GM21526 (cell line): ENCODE measurements around the gene CLEC16A.
A peak's percentile ranks its signal among the peaks of the same experiment; 100 is the strongest.
"Not testable (repeated sequence)": the region's sequence is repeated elsewhere in the genome, so short reads cannot be mapped to it uniquely, and the experiment has no call there.

Experiments
- ATAC-seq: cut with Tn5 transposase; IDR thresholded peaks from one replicate; pipeline ENCODE4 v1.9.1; 2021; ENCODE audit warnings: moderate library complexity; ENCODE audit not compliant: unreplicated experiment, low FRiP score

Gene CLEC16A

DNA sequence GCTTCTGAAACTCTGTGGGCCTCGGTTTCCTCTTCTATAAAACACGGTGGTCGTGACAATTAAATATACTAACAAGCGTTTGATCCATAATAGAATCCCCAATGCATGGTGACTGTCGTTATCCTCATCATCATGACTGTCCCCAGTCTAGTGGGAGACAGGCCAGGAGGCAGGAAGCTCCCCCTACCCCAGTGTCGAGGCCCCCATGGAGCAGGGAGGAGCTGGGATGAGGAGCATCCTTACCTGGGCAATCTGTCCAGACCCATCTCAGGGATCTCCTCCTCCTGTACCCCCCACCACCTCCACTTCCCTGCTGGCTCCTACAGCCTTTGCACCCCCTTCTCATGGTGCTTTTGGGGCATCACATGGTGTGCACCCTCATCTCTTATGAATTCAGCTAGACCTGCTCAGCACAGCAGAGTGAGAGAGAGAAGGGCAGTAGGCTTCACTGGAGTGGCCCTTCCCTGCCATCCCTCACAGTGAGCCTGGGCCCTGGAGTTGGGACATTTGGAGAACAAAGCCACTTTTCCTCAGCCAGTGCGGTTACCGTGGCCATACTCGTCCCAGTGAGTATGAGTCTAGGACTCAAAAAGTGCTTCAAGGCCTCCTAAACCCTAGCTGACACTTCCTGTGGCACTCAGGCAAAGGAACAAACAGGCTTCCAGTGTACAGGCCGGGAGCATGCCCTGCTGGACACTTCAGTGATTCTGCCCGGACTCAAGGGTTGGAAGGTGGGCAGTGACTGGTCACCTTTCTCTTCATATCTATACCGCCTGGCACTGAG is 148.6 kb downstream of the CLEC16A start:
- ATAC-seq, result no peak

DNA sequence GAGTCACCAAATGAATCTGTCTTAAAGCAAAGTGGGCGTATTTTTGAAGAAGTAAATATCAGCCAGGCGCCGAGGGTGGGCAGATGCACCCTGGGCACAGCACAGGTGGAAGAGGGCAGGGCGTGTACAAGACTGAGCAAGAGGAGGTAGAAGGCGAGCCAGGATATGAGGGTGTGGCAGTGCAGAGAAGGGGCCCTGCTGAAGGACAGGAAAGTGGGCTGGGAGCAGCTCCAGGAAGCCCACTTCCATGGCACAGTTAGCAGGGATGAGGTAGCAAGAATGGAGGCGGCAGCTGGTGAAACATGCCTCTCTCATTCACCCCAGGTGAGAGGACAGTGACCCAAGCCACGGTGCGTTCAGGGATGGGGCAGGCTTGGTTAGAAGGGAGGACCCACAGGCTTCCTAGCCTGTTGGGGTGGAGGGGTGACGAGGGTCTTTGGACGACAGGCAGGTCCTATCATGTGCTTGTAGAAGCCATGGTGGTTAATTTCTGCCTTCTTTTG is 149.3 kb downstream of the CLEC16A start:
- ATAC-seq, result no peak

DNA sequence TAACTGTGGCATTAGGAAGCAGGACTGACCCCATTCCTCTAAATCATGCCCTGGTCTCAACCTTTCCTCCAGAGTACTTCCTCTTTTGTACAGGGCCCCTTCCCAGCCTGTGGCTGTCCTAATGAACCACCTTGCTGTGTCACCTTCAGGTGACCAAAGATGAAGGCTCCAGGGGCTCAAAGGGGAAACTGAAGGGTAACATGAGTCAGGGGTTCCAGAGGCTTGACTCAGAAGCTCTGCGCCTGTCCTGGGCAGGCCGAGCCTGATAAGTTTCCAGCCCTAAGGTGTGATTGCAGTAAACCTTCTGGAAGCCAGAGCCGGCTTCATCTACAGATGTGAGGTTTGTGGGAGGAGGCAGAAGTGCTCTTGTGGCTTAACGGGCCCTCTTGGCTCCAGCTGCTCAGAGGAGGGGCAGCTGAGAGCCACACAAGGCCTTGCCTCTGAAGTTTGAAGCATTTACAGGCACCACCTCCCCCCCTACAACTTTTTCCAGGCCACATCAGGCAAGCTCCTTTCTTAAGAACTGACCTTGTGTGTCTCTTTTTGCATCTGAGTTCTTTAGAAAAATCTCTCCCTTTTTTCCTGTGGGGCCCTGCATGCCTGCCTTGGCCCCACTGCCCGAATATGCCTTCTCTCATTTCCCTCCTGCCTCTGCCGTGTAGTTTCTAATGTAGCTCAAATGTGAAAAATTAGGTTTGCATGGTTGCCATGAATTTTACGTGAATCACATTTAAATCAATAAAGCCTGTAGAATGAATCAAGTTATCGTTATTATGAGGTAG is 149.9 kb downstream of the CLEC16A start:
- ATAC-seq, result peak; percentile 55

DNA sequence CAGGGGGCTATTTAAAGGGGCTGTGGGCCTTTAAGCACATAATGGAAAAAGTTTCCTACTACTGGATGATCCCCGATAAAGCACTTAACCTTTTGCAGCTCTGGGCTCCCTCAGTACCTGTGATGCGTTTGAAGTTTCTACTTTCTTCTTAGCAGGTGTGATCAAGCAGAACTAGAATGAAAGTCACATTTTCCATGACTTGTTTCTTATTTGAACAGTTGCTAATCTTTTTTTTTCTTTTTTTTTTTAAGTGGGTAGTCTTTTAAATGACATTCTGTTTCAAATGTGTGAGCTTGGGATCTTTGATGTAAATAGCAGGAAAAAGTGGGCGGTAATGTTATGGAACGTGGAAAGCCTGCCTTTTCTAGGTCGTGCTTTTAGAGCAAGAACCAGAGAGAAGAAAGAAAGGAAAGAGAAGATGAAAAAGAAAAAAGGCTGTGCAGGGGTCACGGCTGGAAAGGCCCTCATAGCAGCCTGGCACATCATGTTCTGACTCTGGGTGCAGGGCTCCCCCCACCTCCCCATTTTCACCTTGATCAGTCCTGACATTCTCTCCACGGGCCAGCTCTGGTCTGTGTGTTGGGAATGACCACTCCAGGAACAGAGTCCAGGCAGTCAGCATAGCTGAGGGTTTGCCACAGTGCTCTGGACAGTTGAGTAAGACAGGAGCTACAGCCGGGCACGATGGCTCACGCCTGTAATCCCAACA is 150.6 kb downstream of the CLEC16A start:
- ATAC-seq, result no peak

DNA sequence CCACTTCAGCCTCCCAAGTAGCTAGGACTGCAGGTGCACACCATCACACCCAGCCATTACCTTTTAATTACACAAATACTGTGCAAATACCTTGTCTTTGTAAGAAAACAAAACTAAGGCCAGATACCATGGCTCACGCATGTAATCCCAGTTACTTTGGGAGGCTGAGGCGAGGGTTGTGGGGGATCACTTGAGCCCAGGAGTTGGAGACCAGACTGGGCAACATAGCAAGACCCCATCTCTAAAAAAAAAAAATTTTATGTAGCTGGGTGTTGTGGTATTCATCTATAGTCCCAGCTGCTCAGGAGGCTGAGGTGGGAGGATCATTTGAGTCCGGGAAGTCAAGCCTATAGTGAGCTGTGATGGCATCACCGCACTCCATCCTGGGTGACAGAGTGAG is 151.6 kb downstream of the CLEC16A start:
- no peak for ATAC-seq

DNA sequence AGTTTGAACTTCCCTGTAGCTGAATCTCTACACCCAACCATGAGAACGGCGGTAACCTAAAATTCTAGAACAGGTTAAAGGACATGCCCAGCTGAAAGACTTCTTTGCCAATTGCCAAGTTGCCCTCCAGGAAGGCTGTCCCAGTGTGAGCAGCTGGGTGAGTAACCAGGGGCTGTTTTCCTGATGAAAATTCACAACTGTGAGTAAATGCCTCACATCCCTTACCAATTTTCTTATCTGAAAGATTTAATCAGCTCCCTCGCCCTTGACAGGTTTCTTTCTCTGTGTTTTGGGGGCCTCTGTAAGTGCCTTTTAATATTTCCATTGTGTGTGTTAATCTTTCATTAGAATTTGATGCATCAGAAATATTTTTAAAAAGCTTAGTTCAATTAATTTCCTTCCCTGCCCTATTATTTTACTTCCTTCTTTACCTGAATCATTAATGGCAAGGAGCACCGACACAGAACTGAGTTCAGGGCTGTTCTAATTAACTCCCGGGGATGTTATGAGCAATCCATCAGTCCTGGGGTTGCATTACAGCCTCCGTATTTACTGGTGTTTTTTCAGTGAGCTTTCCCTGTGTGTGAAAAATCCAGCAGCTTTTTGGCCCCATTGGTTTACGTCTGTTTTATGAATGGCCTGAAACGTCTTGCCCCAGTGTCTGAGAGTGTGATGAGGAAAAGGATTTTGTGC is 152.9 kb downstream of the CLEC16A start:
- no peak for ATAC-seq

DNA sequence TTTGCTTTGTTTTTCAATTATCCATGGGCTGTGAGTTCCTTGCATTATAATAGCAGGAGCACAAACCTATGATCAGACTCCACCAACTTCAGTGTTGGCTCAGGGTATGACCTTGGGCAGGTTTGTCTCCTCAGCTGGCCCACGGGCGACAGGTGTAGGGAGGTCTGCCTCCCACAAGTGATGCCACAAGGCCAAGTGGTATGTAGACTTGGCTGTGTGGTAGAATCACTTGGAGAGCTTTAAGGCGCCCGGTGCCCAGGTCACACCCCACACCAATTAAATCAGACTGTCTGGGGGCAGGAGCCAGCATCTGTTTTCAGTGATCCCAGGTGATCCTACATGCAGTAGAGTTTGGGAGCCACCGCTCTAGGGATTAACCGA is 153.4 kb downstream of the CLEC16A start:
- no peak for ATAC-seq

DNA sequence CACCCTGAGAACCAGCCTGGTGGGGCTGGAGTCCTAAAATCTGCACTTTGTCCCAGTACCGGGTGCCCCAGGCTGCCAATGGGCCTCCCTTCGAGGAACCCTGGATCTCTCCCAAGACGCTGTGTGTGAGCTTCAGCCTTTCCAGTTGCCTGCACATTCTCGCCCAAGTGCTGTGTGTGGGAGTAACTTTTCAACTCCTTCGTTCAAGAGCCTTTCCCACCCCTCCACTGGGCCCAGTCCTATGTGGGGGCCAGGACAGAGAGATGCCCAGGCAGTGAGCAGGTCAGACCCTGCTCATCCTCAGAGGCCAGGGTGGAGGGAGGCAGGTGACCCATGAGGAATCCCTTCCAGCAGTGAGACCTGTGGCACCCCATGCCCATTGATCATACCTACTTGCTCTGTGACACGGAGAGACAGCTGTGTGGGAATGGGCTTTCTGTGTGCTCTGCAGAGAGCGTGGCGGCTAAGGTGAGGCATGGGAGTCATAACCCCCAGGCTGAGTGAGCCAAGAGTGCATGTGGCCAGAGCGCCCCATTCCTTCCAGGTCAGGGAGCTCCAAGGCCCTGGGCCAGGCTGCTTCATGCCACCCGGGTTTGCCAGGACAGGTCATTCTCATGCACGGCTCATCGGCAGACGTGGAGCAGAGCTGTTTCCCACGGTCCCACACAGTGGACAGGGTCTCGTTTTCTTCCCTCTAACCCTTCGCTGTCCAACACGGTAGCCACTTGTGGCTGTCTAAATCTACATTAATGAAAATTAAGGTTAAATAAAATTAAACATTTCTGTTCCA is 154.4 kb downstream of the CLEC16A start:
- no peak for ATAC-seq

DNA sequence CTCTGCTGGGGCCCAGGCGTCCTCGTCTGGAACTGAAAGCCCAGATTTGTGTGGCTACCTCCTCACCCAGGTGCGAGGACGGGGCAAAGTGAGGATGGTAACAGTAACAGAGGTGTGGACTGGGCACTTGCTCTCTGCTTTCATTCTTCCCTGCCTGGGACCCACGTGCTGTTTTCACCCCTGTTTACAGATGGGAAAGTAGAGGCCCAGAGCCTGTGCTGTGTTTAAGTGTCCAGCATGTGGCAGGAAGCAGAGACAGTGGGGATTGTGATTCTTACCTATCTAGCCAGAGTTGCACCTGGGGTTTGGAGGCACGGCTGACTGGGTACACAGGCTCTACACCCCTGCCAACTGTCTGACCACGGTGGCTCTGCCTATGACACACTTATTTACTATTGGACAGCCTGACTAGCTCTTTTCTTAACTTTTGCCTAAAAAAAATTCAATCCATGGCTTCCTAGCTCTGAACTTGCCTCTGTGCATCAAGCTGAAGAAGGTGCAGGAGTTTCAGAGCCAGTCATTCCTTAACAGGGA is 155.4 kb downstream of the CLEC16A start:
- ATAC-seq, result no peak

DNA sequence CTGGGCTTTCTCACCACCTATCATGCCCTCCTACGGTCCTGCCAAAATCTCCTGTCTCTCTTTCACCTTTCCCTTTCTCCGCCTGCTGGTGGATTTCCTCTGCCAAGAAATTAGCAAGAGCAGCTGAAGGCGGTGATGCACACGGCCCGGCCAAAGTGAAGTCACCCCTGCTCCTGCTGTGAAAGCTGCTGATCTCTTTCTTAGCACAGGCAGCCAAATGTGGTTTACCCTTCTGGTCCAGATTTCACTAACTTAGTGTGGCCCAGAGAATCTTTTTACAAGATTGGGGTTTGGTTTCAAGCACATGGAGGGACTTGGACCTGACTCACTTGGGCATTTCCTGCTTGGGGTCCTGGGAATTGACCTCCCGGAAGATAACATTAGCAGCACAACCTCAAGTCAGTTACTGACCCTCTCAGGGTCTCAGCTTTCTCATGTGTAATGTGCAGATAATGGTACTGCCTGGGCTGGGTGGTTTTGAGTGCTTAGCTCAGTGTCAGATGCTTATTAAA is 155.9 kb downstream of the CLEC16A start:
- no peak for ATAC-seq

DNA sequence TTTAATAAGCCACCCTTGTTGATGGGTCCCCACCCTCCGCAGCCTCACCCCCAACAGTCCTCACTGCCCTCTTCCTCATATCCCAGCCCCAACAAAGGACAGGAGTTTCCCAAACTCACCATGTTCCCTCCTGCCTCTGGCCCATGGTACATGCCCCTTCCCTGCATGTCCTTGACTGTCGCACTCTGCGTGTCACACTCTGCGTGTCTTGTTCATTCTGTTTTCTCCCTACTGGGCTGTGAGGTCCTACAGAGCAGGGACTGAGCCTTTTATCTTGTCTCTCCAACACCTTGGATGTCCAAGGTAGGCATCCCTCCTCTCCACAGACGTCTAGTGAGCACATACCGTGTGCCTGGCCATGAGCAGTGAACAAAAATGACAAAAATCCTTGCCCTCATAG is 156.9 kb downstream of the CLEC16A start:
- no peak for ATAC-seq

DNA sequence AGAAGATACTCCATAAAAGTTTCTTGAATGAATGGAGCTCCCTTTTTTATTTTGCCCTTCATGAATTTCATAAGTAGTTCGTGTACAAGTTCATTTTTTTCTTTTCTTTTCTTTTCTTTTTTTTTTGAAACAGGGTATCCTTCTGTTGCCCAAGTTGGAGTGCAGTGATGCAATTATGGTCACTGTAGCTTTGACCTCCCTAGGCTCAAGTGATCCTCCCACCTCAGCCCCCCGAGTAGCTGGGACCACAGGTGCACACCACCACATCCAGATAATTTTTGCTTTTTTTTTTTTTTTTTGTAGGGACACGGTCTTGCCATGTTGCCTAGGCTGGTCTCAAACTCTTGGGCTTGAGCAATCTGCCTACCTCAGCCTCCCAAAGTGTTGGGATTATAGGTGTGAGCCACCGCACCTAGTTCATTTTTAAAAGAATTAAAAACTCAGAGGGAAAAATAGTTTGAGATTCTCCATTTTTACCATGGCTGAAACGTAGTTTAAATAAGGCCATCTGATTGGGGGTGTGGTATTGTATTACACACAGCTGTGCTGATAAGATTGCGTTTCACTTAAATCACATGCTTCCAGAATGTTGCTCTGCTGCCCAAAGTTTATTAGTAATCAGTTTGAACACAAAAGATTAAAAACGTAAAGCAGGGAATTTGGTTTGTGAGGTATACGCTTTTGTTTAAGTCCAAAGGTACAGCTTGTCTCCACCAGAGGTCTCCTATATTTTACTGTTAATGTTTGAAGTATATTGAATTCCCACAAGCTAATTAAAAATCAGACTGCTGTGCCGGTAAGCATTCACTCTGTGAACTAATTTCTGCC is 157.5 kb downstream of the CLEC16A start:
- no peak for ATAC-seq

DNA sequence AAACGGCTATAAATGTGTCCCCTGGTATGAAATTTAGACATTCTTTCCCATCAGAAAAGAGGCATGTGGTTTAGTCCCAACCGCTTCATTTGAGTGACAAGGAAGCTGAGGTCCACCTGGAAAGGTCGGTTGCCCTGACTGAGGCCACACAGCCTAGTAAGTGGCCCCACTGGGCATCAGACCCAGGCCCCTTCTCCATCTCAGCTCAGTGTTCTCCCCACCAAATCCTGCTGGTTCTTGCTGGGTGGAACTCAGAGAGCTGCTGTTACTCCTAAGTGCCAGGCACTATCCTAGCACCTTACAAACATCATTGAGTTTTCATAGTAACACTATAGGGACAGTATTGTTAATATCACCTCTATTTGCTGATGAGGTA is 158.1 kb downstream of the CLEC16A start:
- ATAC-seq, result no peak

DNA sequence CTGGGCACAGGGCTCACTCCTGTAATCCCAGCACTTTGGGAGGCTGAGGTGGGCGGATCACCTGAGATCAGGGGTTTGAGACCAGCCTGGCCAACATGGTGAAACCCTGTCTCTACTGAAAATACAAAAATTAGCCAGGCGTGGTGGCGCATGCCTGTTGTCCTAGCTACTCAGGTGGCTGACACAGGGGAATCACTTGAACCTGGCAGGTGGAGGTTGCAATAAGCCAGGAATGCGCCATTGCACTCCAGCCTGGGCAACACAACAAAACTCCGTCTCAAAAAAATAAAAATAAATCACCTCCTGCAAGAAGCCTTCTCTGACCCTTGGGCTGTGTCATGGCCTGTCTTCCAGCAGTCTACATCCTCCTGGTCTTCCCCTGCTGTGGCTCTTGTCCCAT is 158.9 kb downstream of the CLEC16A start:
- not testable (repeated sequence) for ATAC-seq

DNA sequence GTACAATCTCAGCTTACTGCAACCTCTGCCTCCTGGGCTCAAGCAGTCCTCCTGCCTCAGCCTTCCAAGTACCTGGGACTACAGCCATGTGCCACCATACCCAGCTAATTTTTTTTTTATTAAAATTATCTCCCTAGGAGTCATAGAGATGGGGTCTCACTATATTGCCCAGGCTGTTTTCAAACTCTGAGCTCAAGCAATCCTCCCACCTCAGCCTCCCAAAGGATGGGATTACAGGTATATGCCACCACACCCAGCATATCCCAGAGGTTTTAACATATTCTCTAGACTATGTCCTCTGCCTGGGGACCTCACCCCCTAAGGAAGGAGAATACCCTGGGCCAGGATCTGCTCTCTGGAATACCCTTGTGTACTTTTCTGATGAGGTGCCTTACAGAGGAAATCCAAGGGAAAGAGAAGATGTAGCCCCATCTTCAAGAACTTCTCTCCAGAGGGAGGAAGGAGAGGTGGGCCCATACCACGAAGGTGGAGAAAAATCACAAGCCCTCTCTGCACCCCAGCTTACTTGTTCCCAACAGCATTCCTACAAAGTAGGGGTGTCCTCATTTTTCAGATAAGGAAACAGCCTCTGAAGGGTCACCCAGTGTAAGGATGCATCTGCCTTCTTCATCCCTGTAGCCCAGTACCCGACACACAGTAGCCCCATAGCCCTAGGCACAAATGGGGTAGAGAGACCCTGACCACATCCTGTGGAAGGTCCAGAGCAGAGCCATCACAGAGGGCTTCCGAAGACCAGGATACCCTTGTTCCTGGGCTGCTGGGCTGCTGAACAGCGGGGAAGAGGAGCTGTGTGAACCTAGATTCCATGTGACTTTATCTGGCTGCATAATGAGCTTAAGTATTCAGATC is 160.0 kb downstream of the CLEC16A start:
- ATAC-seq, result no peak

DNA sequence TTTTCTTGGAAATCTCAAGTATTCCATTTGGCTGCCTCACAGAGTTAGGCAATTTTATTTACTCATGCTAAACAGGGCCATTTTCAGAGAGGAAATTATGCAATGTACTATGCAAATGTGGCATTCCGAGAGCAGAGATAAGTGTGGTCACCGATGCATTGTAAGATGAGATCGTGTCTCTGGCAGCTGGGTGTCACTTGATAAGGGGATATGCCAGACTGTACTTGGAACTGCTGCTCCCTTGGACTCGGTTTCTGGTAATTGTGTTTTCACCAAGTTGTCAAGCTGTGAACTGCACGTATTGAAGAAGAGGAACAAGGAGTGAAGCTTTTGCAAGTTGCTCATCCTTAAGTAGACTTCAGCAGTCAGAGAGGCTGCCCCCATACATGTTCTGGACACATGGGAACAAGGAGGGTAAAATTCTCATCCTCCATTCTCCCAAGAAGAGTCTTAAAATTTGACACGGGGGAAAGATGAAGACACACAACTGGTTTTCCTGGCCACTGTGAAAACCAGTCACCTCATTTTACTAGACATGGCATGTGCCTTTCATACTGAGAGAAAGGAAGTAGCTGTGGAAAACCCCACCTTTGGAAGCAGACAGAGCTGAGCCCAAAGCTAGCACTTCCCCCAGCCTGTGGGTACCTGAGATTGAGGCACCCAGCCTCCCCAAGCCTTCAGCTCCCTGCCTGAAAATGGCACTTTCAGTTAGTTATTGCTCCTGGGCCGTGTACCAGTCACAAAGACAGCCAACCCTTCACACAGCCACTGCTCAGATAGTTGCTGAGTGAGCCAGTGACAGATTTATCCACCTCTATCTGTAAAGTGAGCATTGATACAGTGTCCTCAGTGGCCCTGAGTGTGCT is 160.9 kb downstream of the CLEC16A start:
- peak; percentile 71 for ATAC-seq

DNA sequence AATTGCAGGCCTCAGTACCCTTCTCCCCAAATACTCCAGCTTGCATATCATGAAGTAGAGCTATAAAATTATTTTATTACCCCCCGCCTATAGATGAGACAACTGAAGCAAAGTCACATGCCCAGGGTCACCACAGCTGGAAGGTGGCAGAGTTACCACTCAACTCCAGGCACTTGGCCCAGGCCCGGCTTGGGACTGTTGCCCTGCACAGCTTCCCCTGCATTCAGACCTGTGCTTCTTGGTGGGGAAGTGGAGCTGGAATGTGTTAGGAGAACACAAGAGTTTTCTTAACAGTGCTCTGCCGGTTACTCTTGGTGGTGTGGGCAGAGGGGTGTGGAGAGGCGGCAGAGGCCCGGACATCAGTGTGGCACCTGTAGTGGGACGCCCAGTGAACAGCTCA is 162.4 kb downstream of the CLEC16A start:
- ATAC-seq, result no peak
